NOMO-1 treated with DMSO at 0.1 percent for 48 hours (cell line): ENCODE measurements around the gene MZT2A.
"Not testable (repeated sequence)": the region's sequence is repeated elsewhere in the genome, so short reads cannot be mapped to it uniquely, and the experiment has no call there.

ENCODE experiments used
- DNase-seq: peaks from one replicate; lab custom pipeline; 2025; ENCODE audit not compliant: unreplicated experiment; lab: John Stamatoyannopoulos, UW

Gene MZT2A

GRCh38 chr2:131492015-131492417 is at the start of gene MZT2A:
TSS of gene MZT2A (minus strand) at chr2:131492397. CDS start at chr2:131492376, 21 bp downstream.
- DNase-seq: not testable (repeated sequence)

GRCh38 chr2:131538856-131539255 is 46.7 kb upstream of the MZT2A start:
- not testable (repeated sequence) for DNase-seq

GRCh38 chr2:131536841-131537240 is 44.6 kb upstream of the MZT2A start:
- DNase-seq: not testable (repeated sequence)

GRCh38 chr2:131535951-131536826 is 44.0 kb upstream of the MZT2A start:
- not testable (repeated sequence) for DNase-seq

- no peak for DNase-seq
Observed at GRCh38 chr2:131535526-131535925, 43.3 kb upstream of the MZT2A start.

GRCh38 chr2:131534965-131535364 is 42.8 kb upstream of the MZT2A start:
- not testable (repeated sequence) for DNase-seq

GRCh38 chr2:131534317-131534672 is 42.1 kb upstream of the MZT2A start:
- not testable (repeated sequence) for DNase-seq

- not testable (repeated sequence) for DNase-seq
Observed at GRCh38 chr2:131533609-131534316, 41.6 kb upstream of the MZT2A start.

- not testable (repeated sequence) for DNase-seq
Observed at GRCh38 chr2:131532723-131533608, 40.8 kb upstream of the MZT2A start.

GRCh38 chr2:131531547-131532185 is 39.5 kb upstream of the MZT2A start:
- not testable (repeated sequence) for DNase-seq

- not testable (repeated sequence) for DNase-seq
Observed at GRCh38 chr2:131530626-131531344, 38.6 kb upstream of the MZT2A start.

- DNase-seq: not testable (repeated sequence)
Observed at GRCh38 chr2:131529864-131530445, 37.8 kb upstream of the MZT2A start.

GRCh38 chr2:131528981-131529863 is 37.0 kb upstream of the MZT2A start:
- not testable (repeated sequence) for DNase-seq

GRCh38 chr2:131527131-131528001 is 35.2 kb upstream of the MZT2A start, which contains the start of gene CCDC74A:
TSS of gene CCDC74A (plus strand) at chr2:131527888. CDS start at chr2:131527971, 83 bp downstream.
- not testable (repeated sequence) for DNase-seq

- DNase-seq: not testable (repeated sequence)
Observed at GRCh38 chr2:131525256-131525655, 33.1 kb upstream of the MZT2A start.

GRCh38 chr2:131521961-131522781 is 30.0 kb upstream of the MZT2A start:
- no peak for DNase-seq
